ACC112 (cell line): Measurements from ENCODE around the gene DIAPH3.
"Not testable (repeated sequence)": the region's sequence is repeated elsewhere in the genome, so short reads cannot be mapped to it uniquely, and the experiment has no call there.

Source experiments
- H2AFZ ChIP-seq: fragments of 200-600 bp; sonication (generic); one replicate; pipeline ENCODE4 v1.6.0; 2017; ENCODE audit warnings: antibody characterized with exemption, low read length; ENCODE audit not compliant: unreplicated experiment
- H3K27ac ChIP-seq: fragments of 200-600 bp; sonication (generic); 2 replicates; pipeline ENCODE4 v1.5.1; 2014; ENCODE audit warnings: low read depth, mild to moderate bottlenecking, antibody characterized with exemption, low read length, moderate library complexity
- H3K27me3 ChIP-seq: fragments of 200-600 bp; sonication (generic); 2 replicates; pipeline ENCODE4 v1.6.1; 2014; ENCODE audit warnings: mild to moderate bottlenecking, antibody characterized with exemption, low read length, moderate library complexity, mixed read lengths; ENCODE audit not compliant: insufficient read depth
- H3K36me3 ChIP-seq: fragments of 200-600 bp; sonication (generic); 2 replicates; pipeline ENCODE4 v1.6.1; 2016; ENCODE audit warnings: mild to moderate bottlenecking, antibody characterized with exemption, low read length, moderate library complexity, mixed read lengths; ENCODE audit not compliant: insufficient read depth
- H3K4me1 ChIP-seq: fragments of 200-600 bp; sonication (generic); one replicate; pipeline ENCODE4 v1.6.1; 2016; ENCODE audit warnings: low read length, mixed read lengths; ENCODE audit not compliant: insufficient read depth, unreplicated experiment, control insufficient read depth
- H3K4me3 ChIP-seq: fragments of 200-600 bp; sonication (generic); 2 replicates; pipeline ENCODE4 v1.5.1; 2014; ENCODE audit warnings: mild to moderate bottlenecking, low read depth, low read length
- H3K79me2 ChIP-seq: fragments of 200-600 bp; sonication (generic); one replicate; pipeline ENCODE4 v1.6.0; 2016; ENCODE audit warnings: low read length; ENCODE audit not compliant: control insufficient read depth, unreplicated experiment, insufficient read depth

Gene DIAPH3

GRCh38 chr13:60062502-60062901, 101.2 kb downstream of the DIAPH3 start:
- no peaks in the 10 kb centered on the region for H3K4me1 ChIP-seq
- no peak overlapping the region for H2AFZ ChIP-seq
- H3K27me3 ChIP-seq, result no peaks in the 10 kb centered on the region
- no peaks in the 10 kb centered on the region for H3K36me3 ChIP-seq
- H3K27ac ChIP-seq, result no peak overlapping the region
- H3K79me2 ChIP-seq, result peaks cover 4% of the 10 kb centered on the region
- H3K4me3 ChIP-seq, result no peak overlapping the region

- Histone ChIP-seq H2AFZ (no peak overlapping the region), H3K27me3 (no peaks in the 10 kb centered on the region), H3K4me1 (no peaks in the 10 kb centered on the region), H3K36me3 (no peaks in the 10 kb centered on the region), H3K79me2 (peaks cover 4% of the 10 kb centered on the region), H3K27ac (no peak overlapping the region), H3K4me3 (no peak overlapping the region)
These were observed 102.0 kb downstream of the DIAPH3 start for GRCh38 chr13:60061737-60062136.

- Histone ChIP-seq H2AFZ (no peak overlapping the region), H3K36me3 (no peaks in the 10 kb centered on the region), H3K27me3 (no peaks in the 10 kb centered on the region), H3K4me3 (no peak overlapping the region), H3K79me2 (peaks cover 10% of the 10 kb centered on the region), H3K27ac (no peak overlapping the region), H3K4me1 (no peaks in the 10 kb centered on the region)
These were observed 111.9 kb downstream of the DIAPH3 start for GRCh38 chr13:60051754-60052285.

GRCh38 chr13:60048353-60048752, 115.4 kb downstream of the DIAPH3 start:
- not testable (repeated sequence) for H2AFZ ChIP-seq, H3K36me3 ChIP-seq, H3K27ac ChIP-seq, H3K27me3 ChIP-seq, H3K4me1 ChIP-seq, H3K4me3 ChIP-seq
- peaks cover 16% of the 10 kb centered on the region for H3K79me2 ChIP-seq

- Histone ChIP-seq H3K36me3 (no peaks in the 10 kb centered on the region), H3K27me3 (no peaks in the 10 kb centered on the region), H2AFZ (no peak overlapping the region)
These were observed 115.8 kb downstream of the DIAPH3 start for GRCh38 chr13:60047918-60048317.

GRCh38 chr13:60044321-60044720, 119.4 kb downstream of the DIAPH3 start:
- Histone ChIP-seq H3K79me2 (peaks cover 9% of the 10 kb centered on the region), H3K27ac (no peak overlapping the region), H3K4me1 (no peaks in the 10 kb centered on the region), H3K27me3 (no peaks in the 10 kb centered on the region), H2AFZ (no peak overlapping the region), H3K36me3 (no peaks in the 10 kb centered on the region), H3K4me3 (no peak overlapping the region)

More at GRCh38 chr13:60047918-60048317, 115.8 kb downstream of the DIAPH3 start:
- Histone ChIP-seq H3K4me1 (no peaks in the 10 kb centered on the region), H3K27ac (no peak overlapping the region), H3K79me2 (peaks cover 17% of the 10 kb centered on the region), H3K4me3 (no peak overlapping the region)

- no peaks in the 10 kb centered on the region for H3K4me1 ChIP-seq
- H3K27ac ChIP-seq, result no peak overlapping the region
- H3K27me3 ChIP-seq, result no peaks in the 10 kb centered on the region
- no peak overlapping the region for H3K4me3 ChIP-seq
- H3K36me3 ChIP-seq, result no peaks in the 10 kb centered on the region
- no peak overlapping the region for H2AFZ ChIP-seq
- H3K79me2 ChIP-seq, result peaks cover 7% of the 10 kb centered on the region
These were observed 120.5 kb downstream of the DIAPH3 start for GRCh38 chr13:60043262-60043661.

- H3K4me3 ChIP-seq, H3K4me1 ChIP-seq, H3K36me3 ChIP-seq, H3K27ac ChIP-seq, H3K27me3 ChIP-seq, H2AFZ ChIP-seq, H3K79me2 ChIP-seq: not testable (repeated sequence)
These were observed 123.1 kb downstream of the DIAPH3 start for GRCh38 chr13:60040668-60041067.

GRCh38 chr13:60035874-60036273, 127.9 kb downstream of the DIAPH3 start:
- no peaks in the 10 kb centered on the region for H3K4me1 ChIP-seq
- peaks cover 2% of the 10 kb centered on the region for H3K79me2 ChIP-seq
- H3K27ac ChIP-seq, result no peak overlapping the region
- no peaks in the 10 kb centered on the region for H3K27me3 ChIP-seq
- no peak overlapping the region for H3K4me3 ChIP-seq
- H3K36me3 ChIP-seq, result peaks cover 4% of the 10 kb centered on the region; the same call in 1 of the 2 replicates
- no peak overlapping the region for H2AFZ ChIP-seq

- H3K4me3 ChIP-seq, result no peak overlapping the region
- H3K27ac ChIP-seq, result no peak overlapping the region
- H3K36me3 ChIP-seq, result peaks cover 4% of the 10 kb centered on the region; the same call in 1 of the 2 replicates
- no peak overlapping the region for H2AFZ ChIP-seq
- no peaks in the 10 kb centered on the region for H3K4me1 ChIP-seq
- no peaks in the 10 kb centered on the region for H3K27me3 ChIP-seq
- peaks cover 2% of the 10 kb centered on the region for H3K79me2 ChIP-seq
These were observed 130.9 kb downstream of the DIAPH3 start for GRCh38 chr13:60032851-60033250.

- H3K4me1 ChIP-seq, result no peaks in the 10 kb centered on the region
These were observed 135.7 kb downstream of the DIAPH3 start for GRCh38 chr13:60028021-60028420.

More at GRCh38 chr13:60028021-60028420, 135.7 kb downstream of the DIAPH3 start:
- Histone ChIP-seq H3K79me2 (no peaks in the 10 kb centered on the region), H3K4me3 (no peak overlapping the region), H3K36me3 (peaks cover 8% of the 10 kb centered on the region; the same call in 1 of the 2 replicates), H2AFZ (no peak overlapping the region), H3K27ac (no peak overlapping the region), H3K27me3 (no peaks in the 10 kb centered on the region)
